NT2/D1 (cell line): ENCODE results near the gene PGAP2.

Experiments
- DNase-seq: peaks from one replicate; pipeline ENCODE4 v3.0.0-alpha.2; 2011; ENCODE audit warnings: low read depth, low spot score
- H3K27me3 ChIP-seq: 2 replicates; pipeline ENCODE4 v1.6.0; 2011; ENCODE audit warnings: mild to moderate bottlenecking; ENCODE audit not compliant: insufficient read length, insufficient read depth
- H3K36me3 ChIP-seq: 2 replicates; pipeline ENCODE4 v1.6.1; 2011; ENCODE audit warnings: mild to moderate bottlenecking, low read length, mixed read lengths; ENCODE audit not compliant: insufficient read depth, insufficient read length
- H3K4me1 ChIP-seq: 2 replicates; pipeline ENCODE4 v1.5.1; 2011; ENCODE audit not compliant: insufficient read depth, insufficient read length
- H3K4me3 ChIP-seq: 2 replicates; pipeline ENCODE4 v1.5.1; 2011; ENCODE audit warnings: low read depth; ENCODE audit not compliant: insufficient read length
- H3K9ac ChIP-seq: 2 replicates; pipeline ENCODE4 v1.6.0; 2011; ENCODE audit warnings: low read depth; ENCODE audit not compliant: insufficient read length
- H3K9me3 ChIP-seq: 2 replicates; pipeline ENCODE4 v1.5.1; 2011; ENCODE audit warnings: mild to moderate bottlenecking, low read length; ENCODE audit not compliant: insufficient read depth
- SUZ12 ChIP-seq: IDR thresholded peaks from 2 replicates; pipeline ENCODE4 v1.6.1; 2011; ENCODE audit not compliant: insufficient read length, insufficient read depth; ENCODE audit errors: extremely low read depth
- YY1 ChIP-seq: IDR thresholded peaks from 2 replicates; pipeline ENCODE4 v1.6.1; 2011; ENCODE audit not compliant: insufficient read length, insufficient read depth
- ZNF274 ChIP-seq: IDR thresholded peaks from 2 replicates; pipeline ENCODE4 v1.6.1; 2011; ENCODE audit warnings: mild to moderate bottlenecking, low read depth, low read length

PGAP2 gene

DNA sequence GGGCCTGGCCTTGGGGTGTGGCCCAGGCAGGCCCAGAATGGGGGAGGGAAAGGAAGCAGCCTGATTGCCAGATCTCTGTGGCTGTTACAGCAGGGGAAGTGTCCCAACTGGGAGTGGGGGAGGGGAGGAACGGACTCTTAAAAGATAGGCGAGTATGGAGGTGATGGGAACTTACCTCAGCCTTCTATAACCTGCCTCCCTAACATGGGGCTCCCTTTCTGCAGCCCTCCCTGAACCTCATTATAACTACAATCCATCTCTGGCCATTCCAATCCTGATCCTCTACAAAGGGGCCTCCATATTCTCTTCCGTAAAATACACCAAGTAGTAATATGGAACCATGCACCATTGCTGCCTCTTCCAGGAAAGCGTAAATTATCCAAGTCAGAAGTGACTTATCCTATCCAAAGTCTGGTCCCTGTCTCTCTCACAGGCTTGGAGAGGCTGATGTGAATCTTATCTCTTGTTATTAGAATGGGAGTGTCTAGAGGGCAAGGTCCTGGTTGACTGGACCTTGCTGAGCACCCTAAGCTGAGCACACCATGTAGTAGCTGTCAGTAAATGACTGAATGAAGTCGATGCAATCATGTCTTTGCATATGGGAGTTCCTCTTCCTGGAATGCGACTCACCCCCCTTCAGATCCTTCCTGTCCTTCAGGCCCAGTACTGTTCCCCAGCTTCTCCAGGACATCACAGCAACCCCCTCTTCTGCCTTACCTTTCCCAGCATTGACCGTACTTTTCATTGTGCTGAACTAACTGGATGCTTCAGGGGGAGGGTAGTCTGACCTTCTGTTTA is 26.5 kb downstream of the PGAP2 start:
- H3K4me1 ChIP-seq: peaks cover 13% of the 10 kb centered on the region
- no peak overlapping the region for H3K9ac ChIP-seq
- DNase-seq: no peak
- H3K9me3 ChIP-seq: no peaks in the 10 kb centered on the region
- H3K27me3 ChIP-seq: no peaks in the 10 kb centered on the region
- H3K36me3 ChIP-seq: peaks cover 82% of the 10 kb centered on the region
- TF ChIP-seq YY1 (no peak), SUZ12 (no peak), ZNF274 (no peak)
- H3K4me3 ChIP-seq: no peak overlapping the region

DNA sequence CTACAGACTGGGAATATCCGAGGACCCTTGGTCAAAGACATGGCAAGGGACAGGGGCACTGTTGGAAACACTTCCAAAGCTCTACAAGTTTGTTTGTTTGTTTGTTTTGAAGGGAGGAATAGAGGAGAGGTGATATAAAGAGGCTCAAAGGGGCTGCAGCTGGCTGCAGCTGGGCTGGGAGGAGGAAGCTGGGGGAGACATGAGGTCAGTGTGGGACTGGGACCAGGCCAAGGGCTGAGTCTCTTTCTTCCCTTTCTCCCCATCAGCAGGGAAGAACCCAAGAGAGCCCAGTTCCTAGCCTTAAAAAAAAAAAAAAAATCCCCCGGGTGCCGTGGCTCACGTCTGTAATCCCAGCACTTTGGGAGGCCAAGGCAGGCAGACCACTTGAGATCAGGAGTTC is 27.4 kb downstream of the PGAP2 start:
- peaks cover 73% of the 10 kb centered on the region for H3K36me3 ChIP-seq
- TF ChIP-seq ZNF274: no peak
- TF ChIP-seq SUZ12: no peak
- TF ChIP-seq YY1: no peak
- no peaks in the 10 kb centered on the region for H3K9me3 ChIP-seq
- H3K4me3 ChIP-seq: no peak overlapping the region
- no peaks in the 10 kb centered on the region for H3K27me3 ChIP-seq
- no peak for DNase-seq
- H3K9ac ChIP-seq: no peak overlapping the region
- peaks cover 13% of the 10 kb centered on the region for H3K4me1 ChIP-seq

- Histone ChIP-seq H3K4me1 (peaks cover 13% of the 10 kb centered on the region), H3K9me3 (no peaks in the 10 kb centered on the region), H3K9ac (no peak overlapping the region), H3K4me3 (no peak overlapping the region), H3K36me3 (peaks cover 63% of the 10 kb centered on the region), H3K27me3 (no peaks in the 10 kb centered on the region)
- TF ChIP-seq ZNF274 (no peak), YY1 (no peak), SUZ12 (no peak)
- DNase-seq: no peak
Measured at GRCh38 chr11:3836903-3837302, 28.5 kb downstream of the PGAP2 start.

- Histone ChIP-seq H3K4me1 (peaks cover 13% of the 10 kb centered on the region), H3K36me3 (peaks cover 55% of the 10 kb centered on the region), H3K4me3 (no peak overlapping the region), H3K27me3 (no peaks in the 10 kb centered on the region), H3K9ac (no peak overlapping the region), H3K9me3 (no peaks in the 10 kb centered on the region)
- no peak for TF ChIP-seq ZNF274
- DNase-seq: no peak
Measured at GRCh38 chr11:3837793-3838192, 29.4 kb downstream of the PGAP2 start.

DNA sequence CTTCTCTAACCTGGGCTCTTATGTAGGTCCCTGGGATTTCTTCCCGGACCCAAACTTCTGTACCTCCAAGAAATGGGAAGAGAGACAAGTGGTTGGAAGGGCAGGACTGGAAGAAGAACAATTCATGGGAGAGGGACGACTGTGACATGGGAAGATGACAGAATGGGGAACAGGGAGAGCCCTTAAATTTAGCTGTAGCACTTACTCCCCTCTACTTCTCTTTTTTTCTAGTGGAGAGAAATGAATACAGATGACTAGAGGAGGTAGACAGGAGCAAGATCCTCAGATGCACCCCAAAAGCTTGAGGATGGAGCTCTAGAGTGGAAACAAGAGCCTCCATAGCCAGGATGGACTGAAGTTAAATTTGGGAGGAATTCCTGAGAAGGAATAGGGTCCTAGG is 30.1 kb downstream of the PGAP2 start:
- Histone ChIP-seq H3K4me3 (no peak overlapping the region), H3K4me1 (peaks cover 13% of the 10 kb centered on the region), H3K36me3 (peaks cover 48% of the 10 kb centered on the region), H3K9me3 (no peaks in the 10 kb centered on the region), H3K9ac (peak overlapping the region; percentile 38), H3K27me3 (no peaks in the 10 kb centered on the region)
- DNase-seq: no peak
- TF ChIP-seq SUZ12 (no peak), YY1 (no peak), ZNF274 (no peak)

DNA sequence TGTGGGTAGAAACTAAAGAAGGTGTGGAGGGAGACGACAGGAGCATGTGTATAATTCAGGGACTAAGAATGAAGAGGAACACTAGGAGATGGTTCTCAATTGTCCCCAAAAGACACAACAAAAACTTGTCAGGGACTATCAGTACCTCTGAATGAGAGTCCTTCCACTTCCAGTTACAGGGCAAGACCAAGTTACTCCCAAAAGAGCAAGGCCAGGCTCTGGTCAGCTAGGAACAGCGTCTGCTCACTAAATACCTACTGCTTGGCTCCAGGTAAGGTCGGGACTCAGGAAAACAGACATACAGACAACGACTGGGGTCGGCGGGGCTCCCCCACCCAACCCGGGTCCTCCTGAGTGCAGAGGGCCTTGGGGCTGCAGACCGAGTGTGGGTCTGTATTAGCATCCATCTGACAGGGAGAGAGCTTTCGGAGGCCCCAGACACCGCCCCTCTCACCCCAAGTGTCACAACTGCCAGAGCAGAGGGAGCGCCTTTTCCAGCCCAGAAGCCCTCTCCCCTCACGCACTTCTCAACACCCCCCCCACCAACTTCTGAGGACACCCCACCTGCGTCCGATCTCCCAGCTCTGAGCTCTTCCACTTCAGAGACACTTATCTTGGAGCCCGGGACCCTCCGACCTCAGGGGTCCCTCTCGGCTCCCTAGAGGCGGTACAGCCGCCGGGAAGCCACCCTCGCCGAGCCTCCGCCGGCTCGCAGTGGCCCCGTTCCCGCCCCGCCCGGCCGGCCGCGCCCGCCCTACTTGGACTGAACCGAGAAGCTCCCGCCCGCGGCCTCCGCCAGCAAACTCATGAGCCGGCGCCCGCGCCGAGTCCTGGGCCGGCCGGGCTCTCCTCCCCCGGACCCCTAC is 31.9 kb downstream of the PGAP2 start:
- Histone ChIP-seq H3K9ac (peak overlapping the region; percentile 87), H3K27me3 (no peaks in the 10 kb centered on the region), H3K4me1 (peaks cover 11% of the 10 kb centered on the region), H3K9me3 (no peaks in the 10 kb centered on the region), H3K36me3 (peaks cover 32% of the 10 kb centered on the region), H3K4me3 (peak overlapping the region; percentile 80)
- TF ChIP-seq SUZ12: no peak
- TF ChIP-seq YY1: no peak
- TF ChIP-seq ZNF274: no peak
- DNase-seq: no peak

GRCh38 chr11:3840870-3841425 is 32.6 kb downstream of the PGAP2 start, which contains the start of gene RHOG:
TSS of gene RHOG (minus strand) at chr11:3840959. CDS start at chr11:3828138, 12,821 bp downstream.
- Histone ChIP-seq H3K9ac (peak within 1 kb of the TSS; percentile 87), H3K4me1 (peaks cover 11% of the 10 kb centered on the region), H3K4me3 (peak within 1 kb of the TSS; percentile 80), H3K9me3 (no peaks in the 10 kb centered on the region), H3K36me3 (peaks cover 27% of the 10 kb centered on the region), H3K27me3 (no peaks in the 10 kb centered on the region)
- no peak for TF ChIP-seq YY1
- TF ChIP-seq SUZ12: no peak
- no peak for TF ChIP-seq ZNF274
- DNase-seq: no peak
